K562 (cell line): ENCODE results near the gene MGP. TPM values are rescaled to one million over a fixed set of nuclear protein-coding genes. Genes with fewer than 3 reads are reported as not detected.

Experiments
- ATAC-seq: fragments of 200-7000 bp; cut with Tn5 transposase; 3 replicates; pipeline ENCODE4 v1.9.1; 2020; ENCODE audit warnings: moderate library complexity
- BruUV-seq: library from RNA; stranded (reverse); fragments of 400-500 nt; replicated peaks from 2 replicates; lab custom pipeline; 2021; lab: Mats Ljungman, UMichigan
- CTCF ChIA-PET: fragments of 300-600 bp; formaldehyde crosslinking; extraction: SDS; loops from one replicate; lab custom pipeline; 2021; ENCODE audit warnings: low intra/inter-chr PET ratio; lab: Yijun Ruan, JAX
- POLR2A ChIA-PET: fragments of 300-600, 350-650 bp; sonication (Branson Sonifier 250); formaldehyde crosslinking; extraction: SDS; loops from one replicate; lab custom pipeline; 2021; ENCODE audit warnings: antibody characterized with exemption, inconsistent platforms; lab: Yijun Ruan, JAX
- DNase-seq, 4 experiments: peaks; one replicate each; pipeline versions ENCODE4 v3.0.0 to v3.0.0-alpha.2; 2011 to 2018; ENCODE audit warnings: low spot score in 3 of 4, mixed read lengths in 3 of 4; ENCODE audit errors: extremely low read depth in 1 of 4
- FAIRE-seq: peaks from 2 replicates; lab custom pipeline; 2011; peaks lifted over from hg19 to GRCh38; lab: Jason Lieb, UNC
- H2AFZ ChIP-seq: 2 replicates; pipeline ENCODE4 v1.6.0; 2011; ENCODE audit warnings: low read depth, low read length, control low read depth, inconsistent platforms
- H3K27ac ChIP-seq: fragments of 200-600 bp; 3 replicates; pipeline ENCODE4 v1.8.0; 2011; ENCODE audit warnings: low read depth, mild to moderate bottlenecking, control low read depth, inconsistent platforms, low read length, moderate library complexity, mixed read lengths; ENCODE audit errors: extremely low read depth
- H3K27me3 ChIP-seq, 2 experiments: fragments of 300-600 bp in 1 of 2; 2 replicates in 1 of 2; 3 replicates in 1 of 2; pipeline versions ENCODE4 v1.6.0 to v1.8.0; 2011; ENCODE audit warnings: inconsistent platforms in 2 of 2, low read length in 2 of 2, mild to moderate bottlenecking in 1 of 2, mixed read lengths in 1 of 2, moderate library complexity in 1 of 2; ENCODE audit not compliant: control insufficient read depth in 2 of 2, insufficient read depth in 2 of 2
- H3K36me3 ChIP-seq: fragments of 300-600 bp; 3 replicates; pipeline ENCODE4 v1.8.0; 2011; ENCODE audit warnings: mild to moderate bottlenecking, low read length, inconsistent platforms; ENCODE audit not compliant: control insufficient read depth, insufficient read depth
- H3K4me1 ChIP-seq, 2 experiments: fragments of 200-600 bp in 1 of 2; replicated peaks in 1 of 2; 2 replicates in 1 of 2; 3 replicates in 1 of 2; pipeline versions ENCODE4 v1.5.1 to v1.8.0; 2011; ENCODE audit warnings: inconsistent platforms in 2 of 2, low read length in 2 of 2, mild to moderate bottlenecking in 1 of 2, mixed read lengths in 1 of 2, moderate library complexity in 1 of 2; ENCODE audit not compliant: control insufficient read depth in 2 of 2, insufficient read depth in 2 of 2
- H3K4me2 ChIP-seq: 2 replicates; pipeline ENCODE4 v1.6.1; 2011; ENCODE audit warnings: low read length, control low read depth, inconsistent platforms, mixed read lengths; ENCODE audit not compliant: insufficient read depth
- H3K4me3 ChIP-seq: fragments of 200-600 bp; sonication (generic), shearing (Covaris generic); 2 replicates; pipeline ENCODE4 v1.5.1; 2016; ENCODE audit warnings: control low read depth, inconsistent platforms
- H3K79me2 ChIP-seq: fragments of 200-600 bp; 3 replicates; pipeline ENCODE4 v1.8.0; 2011; ENCODE audit warnings: low read length, inconsistent platforms; ENCODE audit not compliant: control insufficient read depth, insufficient read depth
- H3K9ac ChIP-seq, 2 experiments: 2 replicates each; pipeline versions ENCODE4 v1.6.0 to v1.6.1; 2011; ENCODE audit warnings: low read depth in 2 of 2, low read length in 2 of 2, control low read depth in 1 of 2, inconsistent platforms in 1 of 2, mild to moderate bottlenecking in 1 of 2, mixed read lengths in 1 of 2; ENCODE audit not compliant: insufficient read depth in 1 of 2
- H3K9me1 ChIP-seq: one replicate; pipeline ENCODE4 v1.6.0; 2011; ENCODE audit warnings: inconsistent platforms, mild to moderate bottlenecking, low read length, moderate library complexity; ENCODE audit not compliant: control insufficient read depth, insufficient read depth
- H3K9me3 ChIP-seq: replicated peaks from 2 replicates; pipeline ENCODE4 v1.5.1; 2011; ENCODE audit warnings: low read depth, low read length, inconsistent platforms; ENCODE audit not compliant: control insufficient read depth, insufficient read depth
- H4K20me1 ChIP-seq: replicated peaks from 2 replicates; pipeline ENCODE4 v1.6.1; 2011; ENCODE audit warnings: low read length, inconsistent platforms, mixed read lengths; ENCODE audit not compliant: control insufficient read depth, insufficient read depth
- FOXJ3 ChIP-seq: sonication (generic); formaldehyde crosslinking; IDR thresholded peaks from 2 replicates; pipeline ENCODE4 v1.4.0; 2020; ENCODE audit warnings: mild to moderate bottlenecking, missing genetic modification reagents
- MAX ChIP-seq: sonication (generic); formaldehyde crosslinking; IDR thresholded peaks from 2 replicates; pipeline ENCODE4 v1.9.0; 2022; ENCODE audit warnings: mild to moderate bottlenecking, missing genetic modification reagents
- POLR2AphosphoS2 ChIP-seq: IDR thresholded peaks from 2 replicates; pipeline ENCODE4 v1.6.1; 2012; ENCODE audit warnings: low read length, improper control_type of control experiment
- RREB1 ChIP-seq: fragments of 250-450 bp; sonication (Bioruptor Pico); IDR thresholded peaks from 2 replicates; pipeline ENCODE4 v1.4.0; 2020
- RUNX1 ChIP-seq: sonication (generic); IDR thresholded peaks from 2 replicates; pipeline ENCODE4 v1.6.1; 2016; ENCODE audit warnings: antibody characterized with exemption, low read depth
- SNIP1 ChIP-seq: fragments of 450-650 bp; IDR thresholded peaks from 2 replicates; pipeline ENCODE4 v1.7.1; 2017; ENCODE audit warnings: low read depth, mild to moderate bottlenecking
- TAF15 ChIP-seq: fragments of 200-400 bp; formaldehyde crosslinking; IDR thresholded peaks from 2 replicates; pipeline ENCODE4 v1.6.1; 2017; ENCODE audit warnings: mild to moderate bottlenecking, low read depth, low read length, moderate library complexity
- ZBTB17 ChIP-seq: fragments of 450-650 bp; formaldehyde crosslinking; IDR thresholded peaks from 2 replicates; pipeline ENCODE4 v1.4.0; 2020; ENCODE audit warnings: mild to moderate bottlenecking
- ZZZ3 ChIP-seq: fragments of 450-650 bp; IDR thresholded peaks from 2 replicates; pipeline ENCODE4 v1.6.1; 2016; ENCODE audit warnings: antibody characterized with exemption, mild to moderate bottlenecking, moderate library complexity
- WGBS: fragments of 100-300 bp; shearing (Covaris generic); methylation state at CpG from one replicate; pipeline ENCODE4 v1.1.6; 2016; ENCODE audit warnings: low coverage, mixed read lengths; ENCODE audit not compliant: insufficient coverage; ENCODE audit errors: missing lambda C conversion rate; 5-methylcytosine and 5-hydroxymethylcytosine counted together
- in situ Hi-C: fragments of 300-500 bp; cut with MboI; formaldehyde crosslinking; loops from 4 replicates; pipeline ENCODE4 v1.15.0; 2018; ENCODE audit warnings: inconsistent platforms, mixed read lengths
- intact Hi-C: fragments of 100-400 bp; cut with micrococcal nuclease; formaldehyde crosslinking; loops from 2 replicates; pipeline ENCODE4 v1.14.2; 2022
- polyA plus RNA-seq, 8 experiments: library from polyadenylated mRNA; depleted of rRNA in 4 of 8; stranded (reverse) in 5 of 8; unstranded in 3 of 8; fragments of >200 nt; fragmentation: Nextera tagmentation in 2 of 8; fragmentation: Illumina TruSeq in 1 of 8; extraction: Ambion mirVana in 2 of 8; extraction: Trizol in 1 of 8; gene quantifications; 2 replicates each; pipeline versions ENCODE4 v1.2.1 to v1.2.3, GENCODE V29; 2011 to 2014; ENCODE audit warnings: inconsistent platforms in 1 of 8, missing spikeins in 1 of 8
- total RNA-seq, 7 experiments: library from RNA; depleted of rRNA in 6 of 7; stranded (reverse); fragments of >200 nt in 6 of 7; fragmentation: Illumina TruSeq in 2 of 7; extraction: Trizol in 2 of 7; gene quantifications; 2 replicates each; pipeline versions ENCODE4 v1.2.1 to v1.2.3, GENCODE V29; 2011 to 2021; ENCODE audit warnings: low replicate concordance in 1 of 7
- TF ChIP-seq, protein P1 (sequence below): sonication (generic); formaldehyde crosslinking; IDR thresholded peaks from 2 replicates; pipeline ENCODE4 v1.8.1; 2023; ENCODE audit warnings: mild to moderate bottlenecking, missing genetic modification reagents
- TF ChIP-seq, protein P2 (sequence below): sonication (generic); formaldehyde crosslinking; IDR thresholded peaks from 2 replicates; pipeline ENCODE4 v1.8.0; 2022; ENCODE audit warnings: mild to moderate bottlenecking, missing genetic modification reagents
- TF ChIP-seq, protein P3 (sequence below): fragments of 250-450 bp; sonication (Bioruptor Pico); IDR thresholded peaks from 2 replicates; pipeline ENCODE4 v1.9.0; 2021; ENCODE audit warnings: mild to moderate bottlenecking

Gene MGP
- total and polyA plus RNA-seq, 9 of the 15 experiments (the other 6 are each of a cell fraction or from before 2014, with no cell fraction given) = 1.2 TPM; not detected in 8

- TF ChIP-seq, protein P1, sequence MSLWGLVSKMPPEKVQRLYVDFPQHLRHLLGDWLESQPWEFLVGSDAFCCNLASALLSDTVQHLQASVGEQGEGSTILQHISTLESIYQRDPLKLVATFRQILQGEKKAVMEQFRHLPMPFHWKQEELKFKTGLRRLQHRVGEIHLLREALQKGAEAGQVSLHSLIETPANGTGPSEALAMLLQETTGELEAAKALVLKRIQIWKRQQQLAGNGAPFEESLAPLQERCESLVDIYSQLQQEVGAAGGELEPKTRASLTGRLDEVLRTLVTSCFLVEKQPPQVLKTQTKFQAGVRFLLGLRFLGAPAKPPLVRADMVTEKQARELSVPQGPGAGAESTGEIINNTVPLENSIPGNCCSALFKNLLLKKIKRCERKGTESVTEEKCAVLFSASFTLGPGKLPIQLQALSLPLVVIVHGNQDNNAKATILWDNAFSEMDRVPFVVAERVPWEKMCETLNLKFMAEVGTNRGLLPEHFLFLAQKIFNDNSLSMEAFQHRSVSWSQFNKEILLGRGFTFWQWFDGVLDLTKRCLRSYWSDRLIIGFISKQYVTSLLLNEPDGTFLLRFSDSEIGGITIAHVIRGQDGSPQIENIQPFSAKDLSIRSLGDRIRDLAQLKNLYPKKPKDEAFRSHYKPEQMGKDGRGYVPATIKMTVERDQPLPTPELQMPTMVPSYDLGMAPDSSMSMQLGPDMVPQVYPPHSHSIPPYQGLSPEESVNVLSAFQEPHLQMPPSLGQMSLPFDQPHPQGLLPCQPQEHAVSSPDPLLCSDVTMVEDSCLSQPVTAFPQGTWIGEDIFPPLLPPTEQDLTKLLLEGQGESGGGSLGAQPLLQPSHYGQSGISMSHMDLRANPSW (CRISPR knock-in tag) = no peak
- TF ChIP-seq RUNX1 (no peak), POLR2AphosphoS2 (no peak), FOXJ3 (CRISPR knock-in tag) (no peak), MAX (CRISPR knock-in tag) (no peak)
- TF ChIP-seq, protein P2, sequence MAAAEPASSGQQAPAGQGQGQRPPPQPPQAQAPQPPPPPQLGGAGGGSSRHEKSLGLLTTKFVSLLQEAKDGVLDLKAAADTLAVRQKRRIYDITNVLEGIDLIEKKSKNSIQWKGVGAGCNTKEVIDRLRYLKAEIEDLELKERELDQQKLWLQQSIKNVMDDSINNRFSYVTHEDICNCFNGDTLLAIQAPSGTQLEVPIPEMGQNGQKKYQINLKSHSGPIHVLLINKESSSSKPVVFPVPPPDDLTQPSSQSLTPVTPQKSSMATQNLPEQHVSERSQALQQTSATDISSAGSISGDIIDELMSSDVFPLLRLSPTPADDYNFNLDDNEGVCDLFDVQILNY (CRISPR knock-in tag) = no peak
These were observed 38.3 kb upstream of the MGP start (continued) for GRCh38 chr12:14923944-14924343.

GRCh38 chr12:14921218-14921617 is 35.6 kb upstream of the MGP start:
- no peaks in the 10 kb centered on the region for H3K9me3 ChIP-seq
- no peak overlapping the region for H3K27ac ChIP-seq
- in situ Hi-C loops (no loop called here), intact Hi-C loops (loop anchor here (10.0 kb wide), 1 partner anchor 76 kb away; the partner anchor contains the start of gene ART4)
- ChIA-PET CTCF (no interaction called here), POLR2A (interaction anchor here (0.8 kb wide), 1 partner anchor 18 kb away, joined by 3 read pairs; no protein-coding TSS in a partner anchor)
- FAIRE-seq (no peak), ATAC-seq (no peak), DNase-seq (no peak)
- no peak overlapping the region for H3K4me3 ChIP-seq
- H3K79me2 ChIP-seq = no peaks in the 10 kb centered on the region
- WGBS = 6% methylated on average over 2 of the region's 2 CpGs
- no peaks in the 10 kb centered on the region for H4K20me1 ChIP-seq
- no peaks in the 10 kb centered on the region for H3K9me1 ChIP-seq
- H3K36me3 ChIP-seq = no peaks in the 10 kb centered on the region
- BruUV-seq = no TSS peak
- H3K27me3 ChIP-seq = no peaks in the 10 kb centered on the region
- H3K9ac ChIP-seq = no peak overlapping the region
- H2AFZ ChIP-seq = no peak overlapping the region
- H3K4me2 ChIP-seq = no peak overlapping the region
- no peaks in the 10 kb centered on the region; a peak in 1 of 5 replicates for H3K4me1 ChIP-seq
- TF ChIP-seq, protein P3, sequence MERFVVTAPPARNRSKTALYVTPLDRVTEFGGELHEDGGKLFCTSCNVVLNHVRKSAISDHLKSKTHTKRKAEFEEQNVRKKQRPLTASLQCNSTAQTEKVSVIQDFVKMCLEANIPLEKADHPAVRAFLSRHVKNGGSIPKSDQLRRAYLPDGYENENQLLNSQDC (CRISPR knock-in tag) = no peak
- TF ChIP-seq ZZZ3 (no peak), RREB1 (CRISPR knock-in tag) (no peak), TAF15 (no peak), ZBTB17 (CRISPR knock-in tag) (no peak), SNIP1 (no peak)
